ENCODE results near the gene PSME2.

PSME2 gene

GRCh38 chr14:24098229-24098926, 48.0 kb downstream of the PSME2 start:
- no peak overlapping the region for H3K4me3 ChIP-seq (ENCODE audit: low read depth, low read length)
- TF ChIP-seq, protein P1, sequence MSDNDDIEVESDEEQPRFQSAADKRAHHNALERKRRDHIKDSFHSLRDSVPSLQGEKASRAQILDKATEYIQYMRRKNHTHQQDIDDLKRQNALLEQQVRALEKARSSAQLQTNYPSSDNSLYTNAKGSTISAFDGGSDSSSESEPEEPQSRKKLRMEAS (IDR thresholded peaks at IDR 0.05; ENCODE audit: low read depth, low read length), result no peak
- no peak for TF ChIP-seq CTCF (IDR thresholded peaks at IDR 0.05; ENCODE audit: low read depth, low read length)
- TF ChIP-seq MYC (IDR thresholded peaks at IDR 0.05; ENCODE audit: low read depth, low read length), result no peak
- no peak for TF ChIP-seq POLR2A (IDR thresholded peaks at IDR 0.05; ENCODE audit: extremely low read depth, insufficient read length)
- no peak for DNase-seq (ENCODE audit: low read depth)

GRCh38 chr14:24096545-24097181, 49.7 kb downstream of the PSME2 start:
- DNase-seq (ENCODE audit: low read depth), result no peak
- TF ChIP-seq CTCF (IDR thresholded peaks at IDR 0.05; ENCODE audit: low read depth, low read length), result no peak
- no peak for TF ChIP-seq POLR2A (IDR thresholded peaks at IDR 0.05; ENCODE audit: extremely low read depth, insufficient read length)
- no peak for TF ChIP-seq MYC (IDR thresholded peaks at IDR 0.05; ENCODE audit: low read depth, low read length)
- TF ChIP-seq, protein P1 (IDR thresholded peaks at IDR 0.05; ENCODE audit: low read depth, low read length), result no peak
- H3K4me3 ChIP-seq (ENCODE audit: low read depth, low read length), result no peak overlapping the region

GRCh38 chr14:24095271-24096068, 50.9 kb downstream of the PSME2 start:
- H3K4me3 ChIP-seq (ENCODE audit: low read depth, low read length), result peak overlapping the region; percentile 92
- peak; percentile 83 for TF ChIP-seq POLR2A (IDR thresholded peaks at IDR 0.05; ENCODE audit: extremely low read depth, insufficient read length)
- peak; percentile 96 for TF ChIP-seq MYC (IDR thresholded peaks at IDR 0.05; ENCODE audit: low read depth, low read length)
- no peak for TF ChIP-seq CTCF (IDR thresholded peaks at IDR 0.05; ENCODE audit: low read depth, low read length)
- TF ChIP-seq, protein P1 (IDR thresholded peaks at IDR 0.05; ENCODE audit: low read depth, low read length), result peak; percentile 99
- peak; percentile 90 for DNase-seq (ENCODE audit: low read depth)

DNA sequence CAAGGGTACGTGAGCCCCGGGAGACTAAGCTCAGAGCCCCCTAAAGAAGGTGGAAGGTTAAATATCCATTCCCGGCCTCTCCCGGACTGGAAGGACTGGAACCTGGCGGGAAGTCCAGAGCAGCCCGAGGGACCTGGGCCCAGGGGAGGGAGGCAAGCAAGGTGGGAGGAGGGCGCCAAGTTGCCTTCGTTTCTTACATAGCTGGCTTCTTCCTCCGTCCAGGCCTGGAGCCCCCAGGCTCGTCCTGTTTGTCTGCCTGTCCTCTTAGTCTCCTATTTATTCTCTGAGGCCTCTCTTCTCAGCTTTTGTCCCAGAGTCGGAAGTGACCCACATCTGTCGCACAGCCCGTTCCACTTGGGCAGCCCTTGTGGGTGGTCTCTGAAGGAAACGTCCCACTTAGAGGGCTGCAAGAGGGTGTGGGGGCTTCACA, 51.6 kb downstream of the PSME2 start:
- H3K4me3 ChIP-seq (ENCODE audit: low read depth, low read length), result peak overlapping the region; percentile 92
- no peak for TF ChIP-seq CTCF (IDR thresholded peaks at IDR 0.05; ENCODE audit: low read depth, low read length)
- no peak for TF ChIP-seq POLR2A (IDR thresholded peaks at IDR 0.05; ENCODE audit: extremely low read depth, insufficient read length)
- TF ChIP-seq, protein P1 (IDR thresholded peaks at IDR 0.05; ENCODE audit: low read depth, low read length), result no peak
- TF ChIP-seq MYC (IDR thresholded peaks at IDR 0.05; ENCODE audit: low read depth, low read length), result no peak

GRCh38 chr14:24093901-24094840, 52.2 kb downstream of the PSME2 start, which contains the start of gene PCK2:
Gene PCK2 (plus strand): TSS chr14:24094311. CDS start chr14:24094406, 95 bp downstream.
- TF ChIP-seq, protein P1 (IDR thresholded peaks at IDR 0.05; ENCODE audit: low read depth, low read length), result peak; percentile 49
- TF ChIP-seq MYC (IDR thresholded peaks at IDR 0.05; ENCODE audit: low read depth, low read length) (peak; percentile 70), POLR2A (IDR thresholded peaks at IDR 0.05; ENCODE audit: extremely low read depth, insufficient read length) (peak; percentile 57), CTCF (IDR thresholded peaks at IDR 0.05; ENCODE audit: low read depth, low read length) (no peak)
- peak; percentile 98 for DNase-seq (ENCODE audit: low read depth)
- peak within 1 kb of the TSS; percentile 92 for H3K4me3 ChIP-seq (ENCODE audit: low read depth, low read length)

More for the DNA sequence above, 51.6 kb downstream of the PSME2 start:
- DNase-seq (ENCODE audit: low read depth), result no peak

All from NB4 (cell line).